Measurements from ENCODE around the gene DENND10. TPM values are rescaled to one million over a fixed set of nuclear protein-coding genes. Genes with fewer than 3 reads are reported as not detected.
"Not testable (repeated sequence)": the region's sequence is repeated elsewhere in the genome, so short reads cannot be mapped to it uniquely, and the experiment has no call there.

Gene DENND10
- total RNA-seq, 2 experiments from 2014 or later, result 39.9 to 41.3 TPM

DNA sequence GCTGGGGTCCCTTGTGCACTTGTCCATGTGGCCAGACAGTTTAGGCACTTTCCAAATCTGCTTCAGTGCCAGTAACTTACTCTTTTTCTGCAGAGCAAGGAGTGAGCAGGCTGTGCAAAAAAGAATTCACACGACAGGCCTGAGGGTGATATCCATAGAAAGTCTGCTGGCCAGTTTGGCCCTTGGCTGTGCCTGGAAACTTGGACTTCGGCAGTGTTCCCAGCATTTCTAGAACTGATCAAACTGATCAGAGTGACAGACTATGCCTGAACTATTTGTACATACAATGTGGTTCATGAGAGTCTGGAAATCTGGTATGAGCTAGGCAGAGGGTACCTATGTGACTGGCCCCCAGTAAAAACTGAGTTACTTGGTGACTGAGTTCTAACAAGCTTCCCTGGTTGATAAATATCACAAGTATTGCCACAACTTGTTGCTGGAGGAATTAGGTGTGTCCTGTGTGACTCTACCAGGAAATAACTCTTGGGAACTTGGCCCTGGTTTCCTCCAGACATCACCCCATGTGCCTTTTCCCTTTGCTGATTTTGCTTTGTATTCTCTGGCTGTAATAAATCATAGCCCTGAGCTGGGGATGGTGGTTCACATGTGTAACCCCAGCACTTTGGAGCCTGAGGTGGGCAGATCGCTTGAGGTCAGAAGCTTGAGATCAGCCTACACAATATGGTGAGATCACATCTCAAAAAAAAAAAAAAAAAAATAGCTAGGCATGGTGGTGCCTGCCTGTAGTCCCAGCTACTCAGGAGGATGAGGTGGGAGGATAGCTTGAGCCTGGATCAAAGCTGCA lies 3.3 kb upstream of the DENND10 start:
- Mint-ChIP-seq H3K9me3 (ENCODE audit: insufficient read depth) (no peaks in the 10 kb centered on the region), H3K4me1 (ENCODE audit: low read depth) (peaks cover 27% of the 10 kb centered on the region), H3K27ac (no peak overlapping the region), H3K27me3 (ENCODE audit: low read depth) (peaks cover 2% of the 10 kb centered on the region), H3K4me3 (no peak overlapping the region), H3K36me3 (ENCODE audit: low read depth) (no peaks in the 10 kb centered on the region)
- ChIA-PET POLR2A (interaction anchor here (0.8 to 1.2 kb wide), 4 partner anchors 10 to 64 kb away, joined by 3 to 7 read pairs (median 4); partner anchors contain the start of gene EIF3A), CTCF (interaction anchor here (0.9 to 2.0 kb wide), 4 partner anchors 10 to 19 kb away, joined by 3 to 7 read pairs (median 3); no protein-coding TSS in a partner anchor)
- DNase-seq (no peak), ATAC-seq (no peak)

DNA sequence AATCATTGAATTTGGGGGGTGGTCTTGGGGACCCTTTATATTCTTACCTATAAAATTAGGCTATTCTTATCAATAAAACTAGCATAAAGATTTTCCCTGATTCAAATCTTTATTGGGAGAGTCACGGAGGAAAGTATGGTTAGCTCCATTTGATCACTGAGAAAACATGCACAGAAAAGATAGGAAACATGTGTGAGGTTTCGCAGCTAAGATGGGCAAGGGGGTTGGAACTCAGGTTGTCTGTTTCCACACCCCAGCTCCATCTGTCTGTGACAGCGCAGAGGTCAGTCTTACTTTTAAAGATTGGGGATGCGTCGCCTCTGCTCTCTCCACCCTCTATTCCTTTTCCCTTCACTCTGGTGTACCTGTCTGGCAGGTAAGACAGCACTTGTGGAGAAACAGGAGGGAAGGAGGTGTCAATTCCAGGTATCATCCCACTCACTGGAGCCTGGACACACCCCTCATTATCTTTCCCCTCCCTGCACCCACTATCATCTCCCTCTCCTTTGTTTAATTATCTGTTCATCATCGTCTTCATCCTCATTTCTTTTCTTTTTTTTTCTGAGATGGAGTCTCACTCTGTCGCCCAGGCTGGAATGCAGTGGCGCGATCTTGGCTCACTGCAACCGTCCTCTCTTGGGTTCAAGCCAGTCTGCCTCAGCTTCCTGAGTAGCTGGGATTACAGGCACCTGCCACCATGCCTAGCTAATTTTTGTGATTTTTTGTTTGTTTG lies 2.4 kb upstream of the DENND10 start:
- DNase-seq (no peak), ATAC-seq (no peak)
- Mint-ChIP-seq H3K4me1 (ENCODE audit: low read depth) (peaks cover 27% of the 10 kb centered on the region), H3K4me3 (no peak overlapping the region), H3K9me3 (ENCODE audit: insufficient read depth) (no peaks in the 10 kb centered on the region), H3K27me3 (ENCODE audit: low read depth) (peaks cover 2% of the 10 kb centered on the region), H3K27ac (no peak overlapping the region), H3K36me3 (ENCODE audit: low read depth) (peaks cover 3% of the 10 kb centered on the region)
- CTCF ChIA-PET, result interaction anchor here (0.9 to 2.0 kb wide), 4 partner anchors 9 to 20 kb away, joined by 3 to 7 read pairs (median 3); no protein-coding TSS in a partner anchor
- POLR2A ChIA-PET, result interaction anchor here (0.8 to 1.2 kb wide), 4 partner anchors 11 to 63 kb away, joined by 3 to 7 read pairs (median 4); partner anchors contain the start of gene EIF3A

DNA sequence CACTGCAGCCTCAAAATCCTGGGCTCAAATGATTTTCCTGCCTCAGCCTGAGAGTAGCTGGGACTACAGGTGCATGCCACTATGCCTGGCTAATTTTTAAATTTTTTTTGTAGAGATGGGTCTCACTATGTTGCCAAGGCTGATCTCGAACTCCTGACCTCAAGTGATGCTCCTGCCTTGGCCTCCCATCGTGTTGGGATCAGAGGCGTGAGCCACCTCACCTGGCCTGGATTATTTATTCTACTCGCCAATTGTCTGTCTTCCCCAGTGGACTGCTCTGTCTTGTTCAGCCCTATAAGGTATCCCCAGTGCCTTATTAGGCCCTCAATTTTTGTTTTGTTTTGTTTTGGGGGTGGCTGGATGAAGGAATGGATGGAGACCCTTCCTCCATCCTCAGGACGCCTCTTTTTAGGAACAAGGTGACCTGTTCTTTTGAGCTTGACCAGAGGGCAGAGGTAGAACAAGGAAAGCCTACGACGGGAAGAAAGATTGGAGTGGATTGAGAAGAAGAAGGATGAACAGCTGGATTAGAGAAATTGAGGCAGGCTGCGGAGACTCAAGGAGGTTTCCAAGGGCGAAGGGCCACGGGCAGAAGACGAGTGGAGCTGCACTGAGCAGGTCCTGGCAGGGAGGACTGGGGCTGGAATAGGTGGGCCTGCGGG lies 541 bp upstream of the DENND10 start:
- Mint-ChIP-seq H3K27me3 (ENCODE audit: low read depth) (peaks cover 2% of the 10 kb centered on the region), H3K36me3 (ENCODE audit: low read depth) (peaks cover 9% of the 10 kb centered on the region), H3K4me3 (peak overlapping the region; percentile 69), H3K4me1 (ENCODE audit: low read depth) (peaks cover 31% of the 10 kb centered on the region), H3K9me3 (ENCODE audit: insufficient read depth) (no peaks in the 10 kb centered on the region), H3K27ac (peak overlapping the region; percentile 40)
- POLR2A ChIA-PET, result interaction anchor here (1.4 to 4.4 kb wide), 6 partner anchors 10 to 28 kb away, joined by 4 to 37 read pairs (median 12); partner anchors contain the start of gene EIF3A
- CTCF ChIA-PET, result interaction anchor here (1.0 to 1.5 kb wide), 4 partner anchors 12 to 26 kb away, joined by 3 to 5 read pairs (median 4); no protein-coding TSS in a partner anchor
- no peak for ATAC-seq
- DNase-seq, result no peak

DNA sequence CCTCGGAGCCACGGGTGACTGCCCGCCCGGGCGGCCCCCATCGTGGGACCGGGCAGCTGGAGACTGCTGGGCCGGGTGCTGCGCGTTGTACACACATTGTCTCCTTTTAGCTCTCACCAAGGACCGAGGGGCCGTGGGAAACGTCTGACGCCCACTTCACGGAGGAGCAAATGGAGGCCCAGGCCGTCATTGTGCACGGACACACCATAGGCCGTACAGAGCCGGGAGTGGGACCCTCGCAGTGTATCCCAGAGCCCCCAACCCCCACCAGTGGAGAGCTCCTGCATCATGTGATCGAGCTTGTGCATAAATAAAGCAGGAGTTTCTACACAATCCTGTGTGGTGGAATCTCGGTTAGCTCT lies 722 bp downstream of the DENND10 start:
- ChIA-PET POLR2A (interaction anchor here (0.5 to 4.4 kb wide), 14 partner anchors 9 to 102 kb away, joined by 3 to 37 read pairs (median 4); partner anchors contain the start of genes EIF3A and SFXN4), CTCF (interaction anchor here (0.8 to 1.5 kb wide), 4 partner anchors 9 to 85 kb away, joined by 3 to 5 read pairs (median 4); no protein-coding TSS in a partner anchor)
- peak overlapping the region; percentile 78 for H3K4me3 Mint-ChIP-seq
- H3K4me1 Mint-ChIP-seq (ENCODE audit: low read depth), result peaks cover 31% of the 10 kb centered on the region
- H3K27me3 Mint-ChIP-seq (ENCODE audit: low read depth), result peaks cover 2% of the 10 kb centered on the region
- peak overlapping the region; percentile 60 for H3K27ac Mint-ChIP-seq
- no peaks in the 10 kb centered on the region for H3K9me3 Mint-ChIP-seq (ENCODE audit: insufficient read depth)
- ATAC-seq (no peak), DNase-seq (no peak)
- H3K36me3 Mint-ChIP-seq (ENCODE audit: low read depth), result peaks cover 14% of the 10 kb centered on the region

DNA sequence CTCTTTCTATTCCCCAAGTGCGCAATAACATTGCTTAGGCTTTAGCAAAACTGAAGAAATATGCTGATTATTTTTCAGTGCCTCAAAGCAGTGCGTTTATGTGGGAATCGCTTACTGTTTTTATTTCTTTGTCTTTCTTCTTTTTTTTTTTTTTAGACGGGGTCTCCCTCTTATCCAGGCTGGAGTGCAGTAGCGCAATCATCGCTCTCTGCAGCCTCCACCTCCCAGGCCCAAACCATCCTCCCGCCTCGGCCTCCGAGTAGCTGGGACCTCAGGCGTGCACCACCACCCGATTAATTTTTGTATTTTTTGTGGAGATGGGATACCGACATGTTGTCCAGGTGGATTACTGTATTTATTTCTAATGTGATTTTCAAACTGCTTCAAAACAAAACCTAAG lies 1.2 kb downstream of the DENND10 start:
- ATAC-seq (no peak), DNase-seq (no peak)
- Mint-ChIP-seq H3K27ac (no peak overlapping the region), H3K4me3 (peak overlapping the region; percentile 78), H3K4me1 (ENCODE audit: low read depth) (peaks cover 31% of the 10 kb centered on the region), H3K27me3 (ENCODE audit: low read depth) (peaks cover 2% of the 10 kb centered on the region), H3K9me3 (ENCODE audit: insufficient read depth) (no peaks in the 10 kb centered on the region), H3K36me3 (ENCODE audit: low read depth) (peaks cover 18% of the 10 kb centered on the region)
- POLR2A ChIA-PET, result interaction anchor here (0.8 to 4.4 kb wide), 10 partner anchors 9 to 101 kb away, joined by 3 to 37 read pairs (median 4); partner anchors contain the start of genes EIF3A and SFXN4
- CTCF ChIA-PET, result interaction anchor here (0.8 to 1.5 kb wide), 3 partner anchors 9 to 84 kb away, joined by 3 to 5 read pairs (median 3); no protein-coding TSS in a partner anchor

DNA sequence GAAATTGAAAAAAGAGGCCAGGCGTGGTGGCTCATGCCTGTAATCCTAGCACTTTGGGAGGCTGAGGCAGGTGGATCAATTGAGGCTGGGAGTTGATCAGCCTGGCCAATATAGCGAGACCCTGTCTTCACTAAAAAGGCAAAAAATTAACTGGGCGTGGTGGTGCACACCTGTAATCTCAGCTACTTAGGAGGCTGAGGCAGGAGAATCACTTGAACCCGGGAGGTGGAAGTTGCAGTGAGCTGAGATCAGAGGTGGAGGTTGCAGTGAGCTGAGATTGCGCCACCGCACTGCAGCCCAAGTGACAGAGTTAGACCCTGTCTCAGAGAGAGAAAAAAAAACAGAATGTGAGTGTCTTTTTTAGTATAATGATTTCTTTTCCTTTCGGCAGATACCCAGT lies 2.0 kb downstream of the DENND10 start:
- CTCF ChIA-PET, result interaction anchor here (1.5 kb wide), 1 partner anchor 25 kb away, joined by 4 read pairs; no protein-coding TSS in a partner anchor

DNA sequence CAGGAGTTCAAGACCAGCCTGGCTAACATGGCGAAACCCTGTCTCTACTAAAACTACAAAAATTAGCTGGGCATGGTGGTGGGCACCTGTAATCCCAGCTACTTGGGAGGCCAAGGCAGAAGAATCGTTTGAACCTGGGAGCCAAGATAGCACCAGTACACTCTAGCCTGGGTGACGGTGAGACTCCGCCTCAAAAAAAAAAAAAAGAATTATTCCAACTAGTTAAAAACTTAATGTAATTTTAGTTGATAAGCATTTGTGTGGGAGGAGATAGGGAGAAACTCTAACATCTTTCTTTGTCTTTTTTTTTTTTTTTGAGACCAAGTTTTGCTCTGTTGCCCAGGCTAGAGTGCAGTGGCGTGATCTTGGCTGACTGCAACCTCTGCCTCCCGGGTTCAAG lies 3.2 kb downstream of the DENND10 start:
- CTCF ChIA-PET; DNase-seq; ATAC-seq; H3K9me3 Mint-ChIP-seq (ENCODE audit: insufficient read depth); H3K4me3 Mint-ChIP-seq; H3K27ac Mint-ChIP-seq; H3K27me3 Mint-ChIP-seq (ENCODE audit: low read depth): not testable (repeated sequence)
- peaks cover 22% of the 10 kb centered on the region for H3K4me1 Mint-ChIP-seq (ENCODE audit: low read depth)
- POLR2A ChIA-PET, result interaction anchor here (4.4 kb wide), 1 partner anchor 28 kb away, joined by 34 read pairs; the partner anchor contains the start of gene EIF3A
- H3K36me3 Mint-ChIP-seq (ENCODE audit: low read depth), result peaks cover 24% of the 10 kb centered on the region

More for the DNA sequence above, 2.0 kb downstream of the DENND10 start:
- not testable (repeated sequence) for DNase-seq; H3K9me3 Mint-ChIP-seq (ENCODE audit: insufficient read depth); H3K27me3 Mint-ChIP-seq (ENCODE audit: low read depth); H3K27ac Mint-ChIP-seq; ATAC-seq
- POLR2A ChIA-PET, result interaction anchor here (0.7 to 4.4 kb wide), 2 partner anchors 27 to 58 kb away, joined by 3 to 34 read pairs; partner anchors contain the start of gene EIF3A
- peak overlapping the region; percentile 78 for H3K4me3 Mint-ChIP-seq
- peaks cover 23% of the 10 kb centered on the region for H3K4me1 Mint-ChIP-seq (ENCODE audit: low read depth)
- H3K36me3 Mint-ChIP-seq (ENCODE audit: low read depth), result peaks cover 19% of the 10 kb centered on the region

DNA sequence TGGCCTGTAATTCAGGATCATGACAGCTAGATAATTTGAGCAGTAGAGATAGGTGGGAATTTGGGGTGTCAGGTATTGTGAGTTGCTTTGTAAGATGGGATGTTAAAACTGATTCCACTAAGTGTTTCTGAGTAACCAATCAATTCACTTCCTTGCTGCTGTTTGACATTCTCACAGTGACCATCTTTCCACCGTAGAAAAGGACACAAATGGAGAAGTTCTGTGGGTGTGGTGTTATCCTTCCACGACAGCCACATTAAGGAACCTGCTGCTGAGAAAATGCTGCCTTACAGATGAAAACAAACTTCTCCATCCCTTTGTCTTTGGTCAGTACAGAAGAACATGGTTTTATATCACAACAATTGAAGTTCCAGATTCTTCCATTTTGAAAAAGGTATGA lies 3.9 kb downstream of the DENND10 start:
- peaks cover 21% of the 10 kb centered on the region for H3K4me1 Mint-ChIP-seq (ENCODE audit: low read depth)
- H3K4me3 Mint-ChIP-seq; ATAC-seq; DNase-seq; CTCF ChIA-PET; H3K9me3 Mint-ChIP-seq (ENCODE audit: insufficient read depth); H3K27me3 Mint-ChIP-seq (ENCODE audit: low read depth); H3K27ac Mint-ChIP-seq; POLR2A ChIA-PET: not testable (repeated sequence)
- H3K36me3 Mint-ChIP-seq (ENCODE audit: low read depth), result peaks cover 25% of the 10 kb centered on the region

DNA sequence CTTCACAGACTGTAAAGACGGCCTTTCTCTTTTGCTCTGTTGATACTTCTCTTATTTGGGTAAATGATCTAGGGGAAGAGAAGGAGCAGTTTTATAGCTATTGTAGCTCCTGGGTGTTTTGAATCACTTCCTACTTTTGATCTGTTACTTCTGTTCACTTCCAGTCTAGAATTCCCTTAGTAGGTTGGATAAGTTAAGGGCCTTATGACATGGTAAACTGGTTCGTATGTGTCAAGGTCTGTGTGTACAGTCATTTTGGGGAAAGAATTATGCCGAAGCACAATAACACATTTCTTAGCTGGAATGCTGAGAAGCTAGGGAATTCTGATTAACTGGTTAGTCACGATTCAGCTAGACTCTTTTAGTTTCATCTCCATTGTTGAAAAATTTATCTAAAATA lies 8.1 kb downstream of the DENND10 start:
- CTCF ChIA-PET, result no interaction called here
- Mint-ChIP-seq H3K9me3 (ENCODE audit: insufficient read depth) (no peaks in the 10 kb centered on the region), H3K27ac (no peak overlapping the region), H3K4me3 (no peak overlapping the region), H3K36me3 (ENCODE audit: low read depth) (peaks cover 47% of the 10 kb centered on the region), H3K4me1 (ENCODE audit: low read depth) (peaks cover 18% of the 10 kb centered on the region), H3K27me3 (ENCODE audit: low read depth) (no peaks in the 10 kb centered on the region)
- no peak for ATAC-seq
- DNase-seq, result no peak
- POLR2A ChIA-PET, result no interaction called here

DNA sequence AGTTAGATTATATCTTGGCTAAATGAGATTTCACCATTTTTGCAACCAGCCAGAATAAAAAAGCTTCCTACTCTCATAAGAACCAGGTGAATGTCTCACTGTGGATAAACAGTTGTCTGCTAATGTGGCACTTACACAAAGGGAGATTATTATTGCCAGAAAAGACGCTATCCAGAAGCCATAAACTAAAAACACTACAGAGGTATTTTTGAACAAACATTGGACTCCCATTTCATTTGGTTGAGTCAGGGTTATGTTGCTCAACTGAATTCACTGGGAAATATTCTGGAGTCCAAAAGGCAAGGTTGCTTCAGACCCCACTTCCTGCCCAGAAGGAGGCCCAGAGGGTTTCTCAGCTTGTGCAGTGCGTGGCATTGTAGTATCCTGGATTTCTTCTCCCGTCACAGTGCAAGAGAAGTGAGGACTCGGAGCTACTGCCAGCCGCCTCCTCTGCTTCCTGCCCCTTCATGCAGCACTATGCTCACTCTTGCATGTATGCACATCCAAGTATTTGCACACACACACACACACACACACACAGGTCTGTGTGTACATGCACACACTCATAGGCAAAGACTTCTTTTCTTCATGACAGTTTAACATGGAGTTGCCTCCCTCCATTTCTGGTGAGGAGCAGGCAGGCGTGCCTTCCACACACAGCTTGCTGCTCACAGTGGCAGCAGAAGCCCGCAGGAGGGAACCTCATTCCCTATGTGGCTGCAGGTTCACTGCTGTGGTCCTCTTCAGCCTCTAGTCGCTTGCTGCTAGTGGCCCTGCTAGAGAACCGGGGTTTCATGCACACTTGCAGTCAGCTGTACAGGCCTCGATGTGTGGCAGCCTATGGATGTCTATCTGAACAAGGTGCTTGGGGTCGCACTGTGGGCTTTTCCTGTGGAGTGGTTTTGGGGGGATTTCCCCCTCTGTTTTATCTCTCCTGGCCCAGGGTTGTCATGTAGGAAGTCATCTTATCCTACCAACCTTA lies 10.1 kb downstream of the DENND10 start:
- H3K4me1 Mint-ChIP-seq (ENCODE audit: low read depth), result peaks cover 14% of the 10 kb centered on the region
- H3K27ac Mint-ChIP-seq, result peak overlapping the region; percentile 70
- ChIA-PET POLR2A (interaction anchor here (1.3 to 1.8 kb wide), 2 partner anchors 10 to 18 kb away, joined by 4 to 7 read pairs; partner anchors contain the start of gene DENND10), CTCF (no interaction called here)
- ATAC-seq, result peak; percentile 49
- no peak for DNase-seq
- no peak overlapping the region for H3K4me3 Mint-ChIP-seq
- H3K9me3 Mint-ChIP-seq (ENCODE audit: insufficient read depth), result no peaks in the 10 kb centered on the region
- H3K36me3 Mint-ChIP-seq (ENCODE audit: low read depth), result peaks cover 50% of the 10 kb centered on the region
- H3K27me3 Mint-ChIP-seq (ENCODE audit: low read depth), result no peaks in the 10 kb centered on the region

All from activated CD8-positive, alpha-beta T cell treated with anti-CD3 and anti-CD28 coated beads, Interleukin-2, amount 10 ng/mL, durations not matched to agents 7 days and 5 days (primary cell).